ENCODE measurements around the gene TREH. TPM values are rescaled to one million over a fixed set of nuclear protein-coding genes. Genes with fewer than 3 reads are reported as not detected.

The TREH gene
- polyA plus RNA-seq, 3 donors: not detected

GRCh38 chr11:118625036-118625690, 54.3 kb downstream of the TREH start:
- Histone ChIP-seq H3K4me2 (replicated peaks; ENCODE audit: extremely low read depth, low read length, poor library complexity, severe bottlenecking) (no peak overlapping the region), H3K27me3 (ENCODE audit: control insufficient read depth in 2 of 2, insufficient read depth in 2 of 2, low read length in 2 of 2) (peaks cover 5 to 14% of the 10 kb centered on the region in 2 donors), H3K4me1 (ENCODE audit: control insufficient read depth in 1 of 2, insufficient read depth in 2 of 2, low read length in 2 of 2) (peaks cover 11 to 13% of the 10 kb centered on the region in 2 donors), H3K9me3 (replicated peaks in 1 of 2; ENCODE audit: control insufficient read depth in 1 of 2, insufficient read depth in 1 of 2, low read length in 2 of 2) (no peaks in the 10 kb centered on the region), H3K27ac (ENCODE audit: low read depth in 1 of 2, low read length in 2 of 2) (no peak overlapping the region), H3K79me2 (ENCODE audit: insufficient read depth, low read length) (no peaks in the 10 kb centered on the region), H3K4me3 (replicated peaks in 1 of 3; ENCODE audit: low read depth in 2 of 3, low read length in 3 of 3) (no peak overlapping the region), H3K36me3 (replicated peaks in 1 of 2; ENCODE audit: control insufficient read depth in 1 of 2, insufficient read depth in 2 of 2, low read length in 2 of 2) (no peaks in the 10 kb centered on the region), H3K9ac (ENCODE audit: insufficient read depth, low read length, poor library complexity, severe bottlenecking) (no peak overlapping the region), H4K20me1 (ENCODE audit: insufficient read depth, low read length) (no peaks in the 10 kb centered on the region), H2AFZ (ENCODE audit: insufficient read depth, low read depth, low read length, poor library complexity, severe bottlenecking) (no peak overlapping the region)
- peaks cover 12% of the 10 kb centered on the region for H3K4me1 Mint-ChIP-seq
- no peak for DNase-seq
- no peak overlapping the region for H3K27ac Mint-ChIP-seq
- peaks cover 10 to 20% (median 20%) of the 10 kb centered on the region in 3 donors for H3K27me3 Mint-ChIP-seq (ENCODE audit: low read depth in 3 of 3)
- intact Hi-C loops (cut with micrococcal nuclease): no loop called here
- H3K9me3 Mint-ChIP-seq: peaks cover 0 to 3% (median 0%) of the 10 kb centered on the region in 7 donors
- H3K36me3 Mint-ChIP-seq: no peaks in the 10 kb centered on the region
- WGBS (ENCODE audit: insufficient coverage): 94% methylated on average over 6 of the region's 6 CpGs
- TF ChIP-seq CTCF (IDR thresholded peaks at IDR 0.05): no peak
- no peak overlapping the region for H3K4me3 Mint-ChIP-seq

- Mint-ChIP-seq H3K27ac (no peak overlapping the region), H3K4me3 (no peak overlapping the region), H3K36me3 (no peaks in the 10 kb centered on the region), H3K9me3 (peaks cover 0 to 4% (median 0%) of the 10 kb centered on the region in 7 donors), H3K4me1 (peaks cover 24% of the 10 kb centered on the region), H3K27me3 (ENCODE audit: low read depth in 3 of 3) (peaks cover 15 to 26% (median 24%) of the 10 kb centered on the region in 3 donors)
- intact Hi-C loops (cut with micrococcal nuclease): no loop called here
- TF ChIP-seq CTCF (IDR thresholded peaks at IDR 0.05): no peak
- H3K9me3 ChIP-seq (replicated peaks in 1 of 2; ENCODE audit: control insufficient read depth in 1 of 2, insufficient read depth in 1 of 2, low read length in 2 of 2): no peaks in the 10 kb centered on the region
- H2AFZ ChIP-seq (ENCODE audit: insufficient read depth, low read depth, low read length, poor library complexity, severe bottlenecking): no peak overlapping the region
- H4K20me1 ChIP-seq (ENCODE audit: insufficient read depth, low read length): no peaks in the 10 kb centered on the region
- no peaks in the 10 kb centered on the region for H3K36me3 ChIP-seq (replicated peaks in 1 of 2; ENCODE audit: control insufficient read depth in 1 of 2, insufficient read depth in 2 of 2, low read length in 2 of 2)
- DNase-seq: no peak
- peaks cover 5 to 14% of the 10 kb centered on the region in 2 donors for H3K27me3 ChIP-seq (ENCODE audit: control insufficient read depth in 2 of 2, insufficient read depth in 2 of 2, low read length in 2 of 2)
- H3K4me3 ChIP-seq (replicated peaks in 1 of 3; ENCODE audit: low read depth in 2 of 3, low read length in 3 of 3): no peak overlapping the region
- no peak overlapping the region for H3K9ac ChIP-seq (ENCODE audit: insufficient read depth, low read length, poor library complexity, severe bottlenecking)
- peaks cover 14 to 20% of the 10 kb centered on the region in 2 donors for H3K4me1 ChIP-seq (ENCODE audit: control insufficient read depth in 1 of 2, insufficient read depth in 2 of 2, low read length in 2 of 2)
- no peaks in the 10 kb centered on the region for H3K79me2 ChIP-seq (ENCODE audit: insufficient read depth, low read length)
- no peak overlapping the region for H3K4me2 ChIP-seq (replicated peaks; ENCODE audit: extremely low read depth, low read length, poor library complexity, severe bottlenecking)
- WGBS (ENCODE audit: insufficient coverage): 95% methylated on average over 3 of the region's 4 CpGs
- H3K27ac ChIP-seq (ENCODE audit: low read depth in 1 of 2, low read length in 2 of 2): no peak overlapping the region
Observed at GRCh38 chr11:118623269-118623655, 56.2 kb downstream of the TREH start.

Data from CD14-positive monocyte (primary cell).